Measurements from ENCODE around the gene PI4K2B.
"Not testable (repeated sequence)": the region's sequence is repeated elsewhere in the genome, so short reads cannot be mapped to it uniquely, and the experiment has no call there.

Gene PI4K2B

DNA sequence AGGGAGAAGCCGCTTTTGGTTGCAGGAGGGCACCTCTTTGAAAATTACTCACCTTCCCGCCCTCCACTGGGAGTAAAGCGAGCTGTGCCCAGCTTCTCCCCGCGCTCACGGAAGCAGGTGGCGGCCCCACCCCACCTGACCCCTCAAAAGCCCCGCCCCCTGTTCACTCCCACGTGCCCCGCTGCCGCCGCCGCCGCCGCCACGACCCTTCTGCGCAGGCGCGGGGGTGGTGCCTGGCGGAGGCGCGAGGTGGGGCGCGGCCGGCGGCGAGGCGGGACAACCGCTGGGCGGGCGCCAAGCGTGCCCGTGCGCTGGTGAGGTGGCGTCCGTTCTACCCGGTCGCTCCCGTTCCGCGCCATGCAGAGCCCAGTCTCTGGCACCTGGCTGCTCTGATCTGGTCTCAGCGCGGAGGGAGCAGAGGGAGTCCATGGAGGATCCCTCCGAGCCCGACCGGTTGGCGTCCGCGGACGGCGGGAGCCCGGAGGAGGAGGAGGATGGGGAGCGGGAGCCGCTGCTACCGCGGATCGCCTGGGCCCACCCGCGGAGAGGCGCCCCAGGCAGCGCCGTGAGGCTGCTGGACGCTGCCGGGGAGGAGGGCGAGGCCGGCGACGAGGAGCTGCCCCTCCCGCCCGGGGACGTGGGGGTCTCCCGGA lies at the start of gene PI4K2B:
Gene PI4K2B (plus strand): TSS at position 297 of the 653 bp plus-strand sequence. CDS start 131 bp downstream, at position 428.
- peak; percentile 96 for DNase-seq

DNA sequence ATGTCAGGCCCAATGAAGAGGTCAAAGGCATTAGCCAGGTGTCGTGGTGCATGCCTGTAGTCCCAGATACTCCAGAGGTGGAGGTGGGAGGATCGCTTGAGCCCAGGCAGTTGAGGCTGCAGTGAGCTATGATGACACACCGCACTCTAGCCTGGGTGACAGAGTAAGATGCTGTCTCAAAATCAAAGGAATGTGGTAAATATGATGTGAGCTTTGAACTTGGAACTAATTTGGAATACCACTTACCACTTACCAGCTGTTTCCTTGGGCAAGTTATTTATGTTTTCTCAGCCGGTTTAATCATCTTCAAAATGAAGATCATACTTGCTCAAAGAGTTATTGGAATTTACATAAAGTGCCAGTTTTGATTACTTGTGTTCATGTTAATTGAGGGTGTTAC lies 49.8 kb upstream of the PI4K2B start:
- DNase-seq: no peak

DNA sequence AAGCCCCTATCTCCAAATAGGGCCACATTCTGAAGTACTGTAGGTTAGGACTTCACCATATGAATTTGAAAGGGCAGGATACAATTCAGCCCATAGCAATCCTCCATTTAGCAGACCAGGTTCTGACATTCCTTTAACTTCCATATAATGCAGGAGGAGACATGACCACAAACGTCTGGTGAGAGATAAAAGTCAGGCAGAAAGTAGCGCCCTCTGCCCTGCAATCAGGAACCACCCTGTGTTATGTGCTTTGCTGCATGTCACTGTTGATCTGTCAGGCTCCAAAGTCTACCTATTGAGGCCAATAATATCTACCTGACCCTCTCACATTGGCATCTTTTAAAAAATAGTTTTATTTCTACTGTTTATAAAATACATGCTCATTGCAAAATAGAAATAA lies 43.4 kb upstream of the PI4K2B start:
- DNase-seq: no peak

DNA sequence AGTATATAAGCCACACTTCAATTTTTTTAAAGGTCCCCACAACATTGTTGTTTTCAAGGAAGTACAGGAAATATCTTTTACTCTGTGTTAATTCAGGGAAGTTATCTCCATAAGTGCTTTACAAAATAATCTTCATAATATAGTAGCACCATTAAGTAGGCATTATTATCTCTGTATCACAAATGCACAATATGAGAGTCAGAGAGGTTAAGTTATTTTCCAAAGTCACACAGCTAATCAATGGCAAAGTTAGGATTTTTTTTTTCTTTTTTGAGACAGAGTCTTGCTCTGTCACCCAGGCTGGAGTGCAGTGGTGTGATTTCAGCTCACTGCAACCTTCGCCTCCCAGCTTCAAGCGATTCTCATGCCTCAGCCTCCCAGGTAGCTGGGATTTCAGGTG lies 35.1 kb upstream of the PI4K2B start:
- DNase-seq: no peak

DNA sequence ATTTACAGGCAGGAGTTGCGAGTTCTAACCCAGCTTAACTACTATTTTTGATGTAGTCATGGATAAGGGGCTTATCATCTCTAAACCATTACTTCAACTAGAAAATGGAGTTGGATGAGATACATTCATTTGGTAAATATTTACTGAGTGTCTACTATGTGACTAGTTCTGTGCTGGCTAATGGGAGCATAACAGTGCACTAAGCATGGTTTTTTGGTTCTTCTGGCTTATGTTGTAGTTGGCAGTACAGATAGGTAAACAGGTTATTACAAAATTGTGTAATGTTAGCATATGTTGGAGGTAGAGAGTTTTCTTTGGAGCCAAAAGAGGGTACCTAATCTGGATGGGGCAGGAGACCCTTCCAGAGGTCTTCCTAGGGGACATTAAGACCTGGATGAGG lies 25.8 kb upstream of the PI4K2B start:
- no peak for DNase-seq

DNA sequence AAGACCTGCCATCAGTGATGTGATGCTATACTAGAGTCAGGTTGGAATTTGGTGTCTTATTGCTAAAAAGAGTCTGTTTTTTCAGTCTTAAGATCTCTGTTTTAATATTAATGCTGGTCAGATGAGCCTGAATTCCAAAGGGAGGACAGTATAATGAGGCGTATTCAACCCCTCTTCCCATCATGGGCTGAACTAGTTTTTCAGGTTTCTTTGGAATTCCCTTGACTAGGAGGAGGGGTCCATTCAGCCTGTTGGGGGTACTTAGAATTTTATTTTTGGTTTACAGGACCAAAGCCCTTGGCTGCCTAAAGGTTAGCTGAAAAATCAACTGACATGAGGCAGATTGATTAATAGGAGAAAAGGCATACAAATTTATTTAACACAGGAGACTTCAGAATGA lies 24.1 kb upstream of the PI4K2B start:
- no peak for DNase-seq

DNA sequence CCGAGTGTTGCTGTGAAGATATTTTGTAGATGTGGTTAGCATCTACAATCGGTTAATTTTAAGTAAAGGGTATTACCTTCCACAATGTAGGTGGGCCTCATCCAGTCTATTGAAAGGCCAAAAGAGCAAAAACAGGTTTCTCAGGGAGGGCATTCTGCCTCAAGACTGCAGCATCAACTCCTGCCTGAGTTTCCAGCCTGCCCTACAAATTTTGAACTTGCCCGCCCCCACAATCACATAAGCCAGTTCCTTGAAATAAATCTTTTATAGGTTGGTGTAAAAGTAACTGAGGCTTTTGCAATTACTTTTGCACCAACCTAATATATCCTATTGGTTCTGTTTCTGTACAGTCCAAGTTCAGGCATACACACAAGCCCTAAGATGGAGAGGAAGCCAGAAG lies 22.1 kb upstream of the PI4K2B start:
- no peak for DNase-seq

DNA sequence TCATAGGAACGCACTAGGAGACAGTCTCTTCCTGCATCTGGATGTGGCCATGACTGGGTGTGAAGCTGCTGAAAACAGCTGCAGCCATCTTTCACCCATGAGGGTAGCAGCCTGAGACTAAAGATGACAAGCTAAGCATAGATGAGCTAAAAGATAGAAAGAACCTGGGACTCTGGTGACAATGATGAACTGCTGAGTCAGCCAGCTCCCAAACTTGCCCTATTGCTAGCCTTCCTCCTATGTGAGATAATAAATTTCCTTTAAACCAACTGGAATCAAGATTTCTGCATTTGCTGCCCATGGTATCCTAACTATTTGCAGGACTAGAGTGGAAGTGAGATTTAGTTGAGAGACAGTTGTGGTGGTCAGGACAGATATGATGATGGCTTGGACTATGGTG lies 21.0 kb upstream of the PI4K2B start:
- DNase-seq: no peak

DNA sequence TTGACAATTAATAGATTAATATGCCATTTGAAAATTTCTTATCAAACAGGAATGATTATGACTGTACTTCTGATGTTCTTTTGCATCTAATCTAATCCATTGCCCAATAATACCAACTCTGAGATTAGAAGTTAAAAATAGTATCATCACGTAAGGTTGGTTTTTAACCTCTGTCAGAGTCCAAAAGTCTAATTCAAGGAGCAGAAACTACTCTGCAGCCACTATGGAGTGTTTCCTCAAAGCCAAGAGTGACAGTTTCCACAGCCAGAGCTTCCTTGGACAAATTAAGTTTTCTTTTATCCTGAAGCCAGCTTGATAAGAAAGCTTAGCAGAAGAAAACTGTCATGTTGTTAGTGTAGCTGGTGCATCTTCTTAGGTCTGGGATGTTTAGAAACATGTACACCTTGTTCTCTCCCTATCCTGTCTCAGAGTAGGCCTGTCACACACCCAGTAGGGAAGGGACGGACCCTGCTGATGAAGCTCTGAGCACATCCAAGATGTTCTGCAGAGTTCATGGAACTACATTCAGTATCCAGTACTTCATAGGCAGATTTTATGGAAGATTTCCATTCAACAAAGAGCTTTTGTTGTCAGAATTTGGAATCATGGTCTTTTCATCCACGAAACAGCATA lies 20.4 kb upstream of the PI4K2B start:
- DNase-seq: no peak

DNA sequence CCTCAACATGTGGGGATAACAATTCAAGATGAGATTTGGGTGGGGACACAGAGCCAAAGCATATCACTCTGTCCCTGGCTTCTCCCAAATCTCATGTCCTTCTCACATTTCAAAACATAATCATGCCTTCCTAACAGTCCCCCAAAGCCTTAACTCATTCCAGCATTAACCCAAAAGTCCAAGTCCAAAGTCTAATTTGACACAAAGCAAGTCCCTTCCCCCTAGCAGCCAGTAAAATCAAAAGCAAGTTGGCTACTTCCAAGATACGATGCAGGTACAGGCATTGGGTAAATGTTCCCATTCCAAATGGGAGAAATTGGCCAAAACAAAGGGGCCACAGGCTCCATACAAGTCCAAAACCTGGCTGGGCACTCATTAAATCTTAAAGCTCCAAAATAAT lies 19.1 kb upstream of the PI4K2B start:
- DNase-seq: not testable (repeated sequence)

DNA sequence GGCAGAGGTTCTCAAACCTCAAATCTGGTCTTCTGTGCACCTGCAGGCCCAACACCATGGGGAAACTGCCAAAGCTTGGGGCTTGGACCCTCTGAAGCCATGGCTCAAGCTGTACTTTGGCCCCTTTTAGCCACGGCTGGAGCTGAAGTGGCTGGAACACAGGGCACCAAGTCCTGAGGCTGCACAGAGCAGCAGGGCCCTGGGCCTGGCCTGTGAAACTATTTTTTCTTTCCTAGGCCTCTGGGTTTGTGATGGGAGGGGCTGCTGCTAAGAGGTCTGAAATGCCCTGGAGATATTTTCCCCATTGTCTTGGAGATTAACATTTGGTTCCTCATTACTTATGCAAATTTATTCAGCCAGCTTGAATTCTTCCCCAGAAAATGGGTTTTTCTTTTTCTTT lies 18.3 kb upstream of the PI4K2B start:
- no peak for DNase-seq

DNA sequence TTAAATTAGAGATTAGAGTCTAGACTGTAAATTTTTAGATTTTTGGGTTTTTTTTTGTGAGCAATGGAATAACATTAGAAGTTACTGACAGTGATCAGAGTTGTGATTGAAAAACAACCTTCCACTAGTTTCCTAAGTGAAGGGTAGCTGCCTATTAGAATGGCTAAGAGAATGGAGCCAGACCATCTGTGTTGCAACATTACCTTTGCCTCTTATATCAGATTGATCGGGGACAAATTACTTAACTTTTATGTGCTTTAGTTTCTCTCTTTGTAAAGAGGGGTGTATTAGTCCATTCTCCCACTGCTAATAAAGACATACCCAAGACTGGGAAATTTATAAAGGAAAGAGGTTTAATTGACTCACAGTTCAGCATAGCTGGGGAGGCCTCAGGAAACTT lies 12.5 kb upstream of the PI4K2B start:
- DNase-seq: no peak

DNA sequence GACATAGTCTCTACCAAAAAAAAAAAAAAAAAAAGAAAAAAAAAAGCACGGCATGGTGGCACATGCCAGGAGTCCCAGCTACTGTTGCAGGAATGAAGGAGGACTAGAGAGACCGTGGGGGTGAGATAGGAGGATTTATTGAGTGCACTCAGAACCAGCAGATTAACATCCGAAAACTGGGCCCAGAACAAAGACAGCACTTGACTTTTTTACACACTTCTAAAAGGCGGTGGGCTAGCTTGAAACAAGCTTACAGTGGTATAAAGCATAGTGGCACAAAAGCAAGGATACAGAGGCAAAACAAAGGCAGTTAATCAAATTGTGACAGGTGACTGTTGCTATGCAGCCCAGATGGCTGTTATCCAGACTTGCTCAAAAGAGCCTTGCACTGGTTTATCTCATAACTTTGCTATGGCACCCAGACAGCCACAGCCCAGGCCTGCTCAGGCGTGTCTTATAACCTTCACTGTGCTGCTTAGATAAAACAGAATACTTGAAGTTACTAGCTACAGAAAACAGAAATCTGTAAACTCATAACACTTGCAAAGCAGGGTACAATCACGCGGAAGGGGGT lies 9.9 kb upstream of the PI4K2B start:
- peak; percentile 30 for DNase-seq

DNA sequence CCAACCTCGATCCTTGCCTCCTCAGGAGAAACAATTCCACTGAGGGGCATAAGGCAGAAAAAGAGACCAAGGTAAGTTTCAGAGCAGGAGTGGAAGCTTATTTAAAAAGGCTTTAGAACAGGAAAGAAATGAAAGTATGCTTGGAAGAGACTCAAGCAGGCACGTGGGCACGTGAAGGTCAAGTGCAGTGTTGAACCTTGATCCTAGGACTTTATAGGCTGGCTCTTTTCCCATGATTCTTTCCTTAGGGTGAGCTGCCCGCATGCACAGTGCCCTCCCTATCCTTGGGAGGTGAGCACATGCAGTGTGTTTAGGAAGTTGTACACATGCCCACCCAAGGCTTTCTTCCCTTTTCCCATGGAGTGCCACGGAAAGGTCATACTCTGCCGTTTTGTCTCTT lies 4.0 kb upstream of the PI4K2B start:
- DNase-seq: no peak

DNA sequence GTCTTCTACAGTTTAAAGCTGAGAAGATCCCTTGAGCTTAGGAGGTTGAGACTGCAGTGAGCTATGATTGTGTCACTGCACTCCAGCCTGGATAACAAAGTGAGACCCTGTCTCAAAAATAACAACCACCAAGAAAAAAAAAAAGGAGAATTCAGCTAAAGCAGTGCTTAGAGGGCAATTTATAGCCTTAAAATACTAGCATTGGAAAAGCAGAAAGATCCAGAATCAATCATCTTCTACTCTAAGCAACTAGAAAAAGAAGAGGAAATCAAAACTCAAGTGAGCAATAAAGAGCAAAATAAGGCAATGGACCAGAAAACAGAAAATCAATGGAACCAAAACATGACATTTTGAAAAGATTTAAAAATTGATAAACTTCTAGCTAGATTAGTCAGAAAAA lies 639 bp upstream of the PI4K2B start:
- no peak for DNase-seq

DNA sequence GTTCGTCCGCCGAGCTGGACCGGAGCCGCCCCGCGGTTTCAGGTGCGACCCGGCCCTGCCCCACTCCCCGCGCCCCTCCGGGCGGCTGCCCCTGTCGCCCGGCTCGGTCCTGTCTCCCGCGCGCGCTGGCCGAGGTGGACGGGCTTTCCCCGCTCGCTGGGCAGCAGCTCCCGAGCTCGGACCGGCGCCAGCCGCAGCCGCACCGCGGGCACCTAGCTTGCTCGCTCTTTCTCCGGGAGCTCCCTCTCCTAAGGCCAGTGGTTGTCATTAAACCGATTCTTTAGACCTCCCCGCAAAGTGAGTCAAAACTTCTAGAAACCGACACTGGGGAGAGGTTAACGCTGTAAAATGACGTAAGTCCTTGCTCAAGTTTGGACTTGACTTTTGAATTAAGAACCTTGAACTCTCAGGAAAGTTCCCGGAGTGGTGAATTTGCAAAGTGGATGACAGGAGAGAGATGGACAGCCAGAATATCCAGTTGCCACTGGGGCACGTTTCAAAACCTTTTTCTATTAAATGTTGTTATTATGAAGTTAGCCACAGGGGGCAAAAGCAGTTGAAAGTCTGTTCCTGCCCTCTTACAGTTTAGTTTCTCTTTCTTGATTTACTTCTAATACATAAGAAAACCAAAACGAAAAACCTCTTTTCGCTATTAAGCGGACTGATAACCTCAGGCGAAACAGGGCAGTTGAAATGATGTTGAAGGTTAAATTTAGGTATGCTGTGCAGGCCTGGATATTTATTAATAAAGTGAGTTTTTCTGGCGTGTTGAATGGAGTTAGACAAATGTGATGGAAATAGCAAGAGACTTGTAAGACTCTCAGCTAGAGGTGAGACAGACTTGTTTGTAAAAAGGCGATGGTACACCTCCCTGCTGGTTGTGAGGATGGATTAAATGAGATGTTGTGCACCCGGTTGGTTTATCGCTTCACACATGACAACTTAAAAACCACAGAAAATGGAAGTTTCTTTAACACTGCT lies 847 bp downstream of the PI4K2B start:
- DNase-seq: peak; percentile 41

DNA sequence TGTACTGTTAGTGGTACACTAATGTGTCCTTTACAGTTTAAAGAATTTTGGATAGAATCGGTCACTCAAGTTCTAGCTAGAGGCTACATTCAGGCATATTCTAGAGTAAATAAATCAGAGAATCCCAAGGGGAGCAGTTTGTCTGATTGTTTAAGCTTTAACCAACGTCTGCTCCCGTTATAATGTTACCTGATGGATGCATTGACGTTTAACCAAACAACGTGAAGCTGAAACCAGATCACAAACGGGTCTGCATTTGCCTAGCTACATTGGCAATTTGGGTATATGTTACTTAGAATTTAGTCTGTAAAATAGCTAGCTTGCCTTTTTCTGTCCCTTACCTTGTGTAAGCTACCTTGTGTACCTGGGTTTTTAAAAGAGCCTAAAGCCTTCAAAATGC lies 1.6 kb downstream of the PI4K2B start:
- DNase-seq: no peak

DNA sequence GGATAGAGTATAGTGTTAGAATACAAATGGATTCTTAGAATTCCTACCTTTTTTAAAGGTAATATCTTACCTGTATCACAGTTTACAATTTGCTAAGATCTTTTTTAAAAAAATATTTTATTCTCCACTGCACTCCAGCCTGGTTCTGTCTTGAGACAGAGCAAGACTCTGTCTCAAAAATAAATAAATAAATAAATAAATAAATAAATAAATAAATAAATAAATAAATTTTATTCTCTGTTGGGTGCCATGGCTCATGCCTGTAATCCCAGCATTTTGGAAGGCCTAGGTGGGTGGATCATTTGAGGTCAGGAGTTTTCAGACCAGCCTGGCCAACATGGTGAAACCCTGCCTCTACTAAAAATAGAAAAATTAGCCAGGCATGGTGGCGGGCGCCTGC lies 2.2 kb downstream of the PI4K2B start:
- not testable (repeated sequence) for DNase-seq

DNA sequence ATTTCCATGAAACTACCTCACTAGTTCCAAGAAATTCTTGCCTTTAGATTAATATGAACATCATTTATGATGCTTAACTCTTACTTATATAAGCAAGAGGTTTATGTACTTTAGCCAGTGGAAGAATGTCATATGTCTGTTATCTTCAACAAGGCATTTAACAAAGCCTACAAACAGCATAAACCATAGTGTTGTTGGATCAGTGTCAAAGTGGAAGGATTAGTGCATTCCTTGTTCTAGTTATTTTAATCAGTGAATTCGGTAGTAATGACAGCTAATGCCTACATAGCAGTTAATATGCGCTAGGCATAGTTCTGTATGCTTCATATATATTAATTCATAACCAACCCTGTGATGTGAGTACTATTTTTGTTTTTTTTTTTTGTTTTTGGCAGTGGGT lies 3.1 kb downstream of the PI4K2B start:
- no peak for DNase-seq

DNA sequence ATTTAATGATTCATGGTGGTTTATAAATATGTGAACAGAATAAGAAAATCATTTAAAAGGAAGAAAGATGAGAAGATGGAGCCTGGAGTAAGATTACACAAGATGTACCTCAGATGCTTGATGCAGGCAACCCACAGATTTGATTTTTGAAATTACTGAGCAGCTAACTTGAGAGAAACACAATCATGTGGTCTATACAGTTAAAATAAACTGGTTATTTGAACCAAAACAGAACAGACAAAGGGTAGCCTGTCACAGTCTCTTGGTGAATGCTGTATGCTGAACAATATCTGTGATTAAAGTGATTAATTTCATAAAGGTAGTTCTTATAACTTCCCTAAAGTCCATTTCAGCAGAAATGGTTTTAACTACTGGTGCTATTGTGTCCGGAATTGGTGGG lies 4.2 kb downstream of the PI4K2B start:
- no peak for DNase-seq

DNA sequence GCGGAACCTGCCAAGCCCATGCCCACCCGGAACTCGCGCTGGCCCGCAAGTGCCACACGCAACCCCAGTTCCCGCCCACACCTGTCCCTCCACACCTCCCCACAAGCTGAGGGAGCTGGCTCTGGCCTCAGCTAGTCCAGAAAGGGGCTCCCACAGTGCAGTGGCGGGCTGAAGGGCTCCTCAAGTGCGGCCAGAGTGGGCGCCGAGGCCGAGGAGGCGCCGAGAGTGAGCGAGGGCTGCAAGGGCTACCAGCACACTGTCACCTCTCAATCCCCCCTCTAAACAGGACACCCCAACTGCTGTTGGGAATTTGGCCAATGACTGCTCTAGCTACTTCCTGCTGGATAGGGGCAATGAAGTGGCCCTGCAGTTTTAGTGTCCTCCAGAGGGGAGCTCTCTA lies 5.7 kb downstream of the PI4K2B start:
- not testable (repeated sequence) for DNase-seq

DNA sequence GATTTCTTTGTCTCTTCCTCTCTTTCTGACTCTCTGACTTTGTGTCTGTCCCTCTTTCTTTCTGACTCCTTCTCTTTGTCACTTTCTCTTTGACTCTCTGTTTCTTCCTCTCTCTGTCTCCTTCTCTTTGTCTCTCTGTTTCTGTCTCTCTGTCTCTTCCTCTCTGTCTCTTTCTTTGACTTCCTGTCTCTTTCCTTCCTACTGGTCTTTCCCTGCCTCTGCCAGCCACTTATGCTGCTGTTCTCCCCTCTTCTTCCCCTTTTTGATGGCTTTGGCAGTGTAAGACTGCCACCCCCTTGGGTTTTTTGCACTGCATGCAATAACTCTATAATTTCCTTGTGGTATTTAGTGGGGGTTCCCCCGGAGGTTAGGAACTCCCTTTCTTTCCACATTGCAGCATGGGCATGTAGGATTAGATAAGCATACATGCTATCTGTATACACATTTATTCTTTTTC lies 6.9 kb downstream of the PI4K2B start:
- not testable (repeated sequence) for DNase-seq

DNA sequence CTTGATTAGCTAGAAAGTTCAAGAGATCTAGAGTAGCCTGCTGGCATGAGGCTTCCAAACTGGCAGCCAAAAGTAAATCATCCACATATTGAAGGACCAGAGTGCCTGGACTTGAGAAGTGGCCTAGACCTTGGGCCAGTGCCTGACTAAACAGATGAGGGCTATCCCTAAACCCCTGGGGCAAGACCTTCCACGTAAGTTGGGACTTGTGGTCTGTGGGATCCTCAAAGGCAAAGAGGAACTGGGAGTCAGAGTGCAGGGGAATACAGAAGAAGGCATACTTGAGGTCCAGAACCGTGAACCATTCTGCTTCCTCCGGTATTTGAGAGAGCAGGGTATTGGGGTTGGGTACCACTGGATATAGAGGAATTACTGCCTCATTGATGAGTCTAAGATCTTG lies 8.4 kb downstream of the PI4K2B start:
- DNase-seq: not testable (repeated sequence)
